ENCODE measurements around the gene POLR3E. TPM values are rescaled to one million over a fixed set of nuclear protein-coding genes. Genes with fewer than 3 reads are reported as not detected.

POLR3E gene
- total RNA-seq, 2 experiments from 2014 or later: 74.5 to 107 TPM

GRCh38 chr16:22325598-22326368 is 28.6 kb downstream of the POLR3E start:
- no peak overlapping the region for H3K4me2 ChIP-seq (ENCODE audit: low read length)
- TF ChIP-seq CTCF (conservative IDR thresholded peaks at IDR 0.05; ENCODE audit: low read length) (no peak), EZH2phosphoT487 (IDR thresholded peaks at IDR 0.05; ENCODE audit: borderline replicate concordance, low read depth, low read length) (no peak)
- H3K9me2 ChIP-seq (ENCODE audit: insufficient read depth, low read length): no peaks in the 10 kb centered on the region
- no peak overlapping the region for H3K4me3 ChIP-seq (ENCODE audit: low read depth, low read length, poor library complexity, severe bottlenecking)
- no peaks in the 10 kb centered on the region for H3K4me1 ChIP-seq (ENCODE audit: insufficient read depth, low read length, poor library complexity, severe bottlenecking)
- no peak for DNase-seq (ENCODE audit: low spot score)
- peaks cover 98% of the 10 kb centered on the region for H3K36me3 ChIP-seq (ENCODE audit: insufficient read depth, low read length)
- intact Hi-C loops (cut with micrococcal nuclease; ENCODE audit: unreplicated experiment): no loop called here
- H3K9me3 ChIP-seq (ENCODE audit: low read length): no peaks in the 10 kb centered on the region
- H3K79me2 ChIP-seq (ENCODE audit: insufficient read depth, low read depth, low read length): no peaks in the 10 kb centered on the region
- H3K27ac ChIP-seq (ENCODE audit: low read depth, low read length, poor library complexity, severe bottlenecking): no peak overlapping the region
- POLR2A ChIA-PET: no interaction called here
- 0 out of 2 replicates have a peak, but pooled peaks cover 3% of the 10 kb centered on the region for H4K20me1 ChIP-seq (ENCODE audit: insufficient read depth, low read length)
- BruUV-seq (replicated peaks): no TSS peak
- CTCF ChIA-PET (ENCODE audit: unreplicated experiment): no interaction called here
- H2AFZ ChIP-seq (ENCODE audit: low read length): no peak overlapping the region

GRCh38 chr16:22326369-22326652 is 29.1 kb downstream of the POLR3E start:
- ChIA-PET CTCF (ENCODE audit: unreplicated experiment) (no interaction called here), POLR2A (no interaction called here)
- no peak for DNase-seq (ENCODE audit: low spot score)
- Histone ChIP-seq H3K36me3 (ENCODE audit: insufficient read depth, low read length) (peaks cover 97% of the 10 kb centered on the region), H3K9me2 (ENCODE audit: insufficient read depth, low read length) (no peaks in the 10 kb centered on the region), H2AFZ (ENCODE audit: low read length) (no peak overlapping the region), H4K20me1 (ENCODE audit: insufficient read depth, low read length) (no peaks in the 10 kb centered on the region), H3K4me1 (ENCODE audit: insufficient read depth, low read length, poor library complexity, severe bottlenecking) (no peaks in the 10 kb centered on the region), H3K4me2 (ENCODE audit: low read length) (no peak overlapping the region), H3K27ac (ENCODE audit: low read depth, low read length, poor library complexity, severe bottlenecking) (no peak overlapping the region), H3K79me2 (ENCODE audit: insufficient read depth, low read depth, low read length) (no peaks in the 10 kb centered on the region), H3K9me3 (ENCODE audit: low read length) (no peaks in the 10 kb centered on the region), H3K4me3 (ENCODE audit: low read depth, low read length, poor library complexity, severe bottlenecking) (no peak overlapping the region)
- TF ChIP-seq CTCF (conservative IDR thresholded peaks at IDR 0.05; ENCODE audit: low read length) (no peak), EZH2phosphoT487 (IDR thresholded peaks at IDR 0.05; ENCODE audit: borderline replicate concordance, low read depth, low read length) (no peak)
- intact Hi-C loops (cut with micrococcal nuclease; ENCODE audit: unreplicated experiment): no loop called here
- BruUV-seq (replicated peaks): no TSS peak

GRCh38 chr16:22326771-22327445 is 29.7 kb downstream of the POLR3E start:
- no peak for TF ChIP-seq EZH2phosphoT487 (IDR thresholded peaks at IDR 0.05; ENCODE audit: borderline replicate concordance, low read depth, low read length)
- Histone ChIP-seq H3K27ac (ENCODE audit: low read depth, low read length, poor library complexity, severe bottlenecking) (no peak overlapping the region), H3K36me3 (ENCODE audit: insufficient read depth, low read length) (peaks cover 97% of the 10 kb centered on the region), H2AFZ (ENCODE audit: low read length) (no peak overlapping the region), H3K9me2 (ENCODE audit: insufficient read depth, low read length) (no peaks in the 10 kb centered on the region), H3K4me2 (ENCODE audit: low read length) (no peak overlapping the region), H3K79me2 (ENCODE audit: insufficient read depth, low read depth, low read length) (no peaks in the 10 kb centered on the region), H3K4me3 (ENCODE audit: low read depth, low read length, poor library complexity, severe bottlenecking) (no peak overlapping the region), H3K4me1 (ENCODE audit: insufficient read depth, low read length, poor library complexity, severe bottlenecking) (no peaks in the 10 kb centered on the region), H4K20me1 (ENCODE audit: insufficient read depth, low read length) (no peaks in the 10 kb centered on the region), H3K9me3 (ENCODE audit: low read length) (no peaks in the 10 kb centered on the region)
- ChIA-PET CTCF (ENCODE audit: unreplicated experiment) (no interaction called here), POLR2A (interaction anchor here (0.6 kb wide), 1 partner anchor 391 kb away, joined by 3 read pairs; no protein-coding TSS in a partner anchor)
- BruUV-seq (replicated peaks): no TSS peak
- intact Hi-C loops (cut with micrococcal nuclease; ENCODE audit: unreplicated experiment): no loop called here
- no peak for DNase-seq (ENCODE audit: low spot score)

Measured in OCI-LY7 (cell line).